BJ (cell line): ENCODE measurements around the gene TEX29. TPM values are rescaled to one million over a fixed set of nuclear protein-coding genes. Genes with fewer than 3 reads are reported as not detected.

ENCODE experiments used
- CTCF ChIA-PET: fragments of 350-600 bp; formaldehyde crosslinking; extraction: SDS; loops from one replicate; lab custom pipeline; 2021; ENCODE audit warnings: antibody characterized with exemption, inconsistent platforms; lab: Yijun Ruan, JAX
- POLR2A ChIA-PET: fragments of 300-600 bp; sonication (Branson Sonifier 250); formaldehyde crosslinking; extraction: SDS; loops from one replicate; lab custom pipeline; 2021; ENCODE audit warnings: antibody characterized with exemption; lab: Charles Lee
- DNase-seq: peaks from one replicate; pipeline ENCODE4 v3.0.0-alpha.2; 2011; ENCODE audit warnings: low read depth
- H3K27me3 ChIP-seq: 2 replicates; pipeline ENCODE4 v1.6.0; 2011; ENCODE audit warnings: low read length; ENCODE audit not compliant: control insufficient read depth, insufficient read depth
- H3K36me3 ChIP-seq: 2 replicates; pipeline ENCODE4 v1.5.1; 2011; ENCODE audit warnings: low read length; ENCODE audit not compliant: control insufficient read depth, insufficient read depth
- H3K4me3 ChIP-seq: 2 replicates; pipeline ENCODE4 v1.5.1; 2011; ENCODE audit warnings: low read depth, mild to moderate bottlenecking, control low read depth, low read length
- polyA plus RNA-seq: library from polyadenylated mRNA; depleted of rRNA; stranded (reverse); fragments of >200 nt; gene quantifications from 2 replicates; pipeline ENCODE4 v1.2.3, GENCODE V29; 2011
- TF ChIP-seq, protein P1 (sequence below): IDR thresholded peaks from 2 replicates; pipeline ENCODE4 v1.5.1; 2011; ENCODE audit warnings: low read depth, mild to moderate bottlenecking, control low read depth, inconsistent platforms, low read length, moderate library complexity; ENCODE audit not compliant: insufficient read depth

Gene TEX29
- polyA plus RNA-seq, 1 experiment = 0.17 TPM

GRCh38 chr13:111304603-111305289 is 15.7 kb upstream of the TEX29 start:
- no peak for DNase-seq
- ChIA-PET POLR2A (no interaction called here), CTCF (interaction anchor here (0.9 to 1.1 kb wide), 2 partner anchors 14 to 20 kb away, joined by 3 read pairs; no protein-coding TSS in a partner anchor)
- Histone ChIP-seq H3K36me3 (peaks cover 30% of the 10 kb centered on the region), H3K4me3 (no peak overlapping the region), H3K27me3 (no peaks in the 10 kb centered on the region)
- TF ChIP-seq, protein P1, sequence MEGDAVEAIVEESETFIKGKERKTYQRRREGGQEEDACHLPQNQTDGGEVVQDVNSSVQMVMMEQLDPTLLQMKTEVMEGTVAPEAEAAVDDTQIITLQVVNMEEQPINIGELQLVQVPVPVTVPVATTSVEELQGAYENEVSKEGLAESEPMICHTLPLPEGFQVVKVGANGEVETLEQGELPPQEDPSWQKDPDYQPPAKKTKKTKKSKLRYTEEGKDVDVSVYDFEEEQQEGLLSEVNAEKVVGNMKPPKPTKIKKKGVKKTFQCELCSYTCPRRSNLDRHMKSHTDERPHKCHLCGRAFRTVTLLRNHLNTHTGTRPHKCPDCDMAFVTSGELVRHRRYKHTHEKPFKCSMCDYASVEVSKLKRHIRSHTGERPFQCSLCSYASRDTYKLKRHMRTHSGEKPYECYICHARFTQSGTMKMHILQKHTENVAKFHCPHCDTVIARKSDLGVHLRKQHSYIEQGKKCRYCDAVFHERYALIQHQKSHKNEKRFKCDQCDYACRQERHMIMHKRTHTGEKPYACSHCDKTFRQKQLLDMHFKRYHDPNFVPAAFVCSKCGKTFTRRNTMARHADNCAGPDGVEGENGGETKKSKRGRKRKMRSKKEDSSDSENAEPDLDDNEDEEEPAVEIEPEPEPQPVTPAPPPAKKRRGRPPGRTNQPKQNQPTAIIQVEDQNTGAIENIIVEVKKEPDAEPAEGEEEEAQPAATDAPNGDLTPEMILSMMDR = no peak

- POLR2A ChIA-PET = no interaction called here
- TF ChIP-seq, protein P1 = no peak
- no peaks in the 10 kb centered on the region for H3K27me3 ChIP-seq
- no peak overlapping the region for H3K4me3 ChIP-seq
- CTCF ChIA-PET = no interaction called here
- no peak for DNase-seq
- H3K36me3 ChIP-seq = peaks cover 6% of the 10 kb centered on the region
Observed at GRCh38 chr13:111312944-111313590, 7.4 kb upstream of the TEX29 start.

- H3K36me3 ChIP-seq = peaks cover 2% of the 10 kb centered on the region
- TF ChIP-seq, protein P1 = no peak
- CTCF ChIA-PET = no interaction called here
- POLR2A ChIA-PET = no interaction called here
- no peak overlapping the region for H3K4me3 ChIP-seq
- no peaks in the 10 kb centered on the region for H3K27me3 ChIP-seq
- no peak for DNase-seq
Observed at GRCh38 chr13:111313911-111314425, 6.5 kb upstream of the TEX29 start.

DNA sequence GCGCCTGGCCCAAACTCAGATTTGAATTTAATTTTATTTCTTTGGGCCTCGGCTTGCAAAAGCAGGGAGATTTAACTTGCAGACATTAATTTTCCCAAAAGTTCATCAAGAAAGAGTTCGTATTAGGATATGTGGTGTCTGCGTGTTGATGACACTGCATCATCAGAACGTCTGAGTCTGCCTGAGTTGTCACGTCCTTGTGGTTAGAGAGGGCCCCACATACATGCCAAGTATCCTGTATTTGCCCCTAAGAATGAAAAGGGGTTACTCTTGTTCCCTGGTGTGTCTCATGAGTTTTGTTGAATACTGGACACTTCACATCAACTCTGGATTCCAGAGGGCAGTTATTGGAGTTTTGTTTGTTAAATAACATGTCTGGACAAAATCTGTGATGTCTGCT is 5.6 kb upstream of the TEX29 start:
- H3K36me3 ChIP-seq = peaks cover 1% of the 10 kb centered on the region; the same call in 1 of the 2 replicates
- TF ChIP-seq, protein P1 = no peak
- CTCF ChIA-PET = no interaction called here
- no peaks in the 10 kb centered on the region for H3K27me3 ChIP-seq
- POLR2A ChIA-PET = no interaction called here
- H3K4me3 ChIP-seq = no peak overlapping the region
- DNase-seq = peak; percentile 35

GRCh38 chr13:111315347-111315995 is 5.0 kb upstream of the TEX29 start:
- H3K4me3 ChIP-seq = no peak overlapping the region
- no peak for DNase-seq
- ChIA-PET POLR2A (no interaction called here), CTCF (no interaction called here)
- TF ChIP-seq, protein P1 = no peak
- H3K27me3 ChIP-seq = no peaks in the 10 kb centered on the region
- H3K36me3 ChIP-seq = peaks cover 1% of the 10 kb centered on the region; the same call in 1 of the 2 replicates
